HepG2 (cell line): Measurements from ENCODE around the gene CARS1. TPM values are rescaled to one million over a fixed set of nuclear protein-coding genes. Genes with fewer than 3 reads are reported as not detected.

Experiments used
- ATAC-seq: fragments of 200-7000 bp; cut with Tn5 transposase; 3 replicates; pipeline ENCODE4 v1.9.1; 2020; ENCODE audit warnings: mild to moderate bottlenecking, moderate library complexity
- BruUV-seq: library from RNA; stranded (reverse); fragments of 400-500 nt; replicated peaks from 2 replicates; lab custom pipeline; 2021; lab: Mats Ljungman, UMichigan
- CTCF ChIA-PET: fragments of 300-600 bp; formaldehyde crosslinking; extraction: SDS; loops from one replicate; lab custom pipeline; 2021; ENCODE audit warnings: low total read pairs, inconsistent platforms, low intra/inter-chr PET ratio; lab: Yijun Ruan, JAX
- POLR2A ChIA-PET: fragments of 350-600 bp; sonication (Branson Sonifier 250); formaldehyde crosslinking; loops from one replicate; lab custom pipeline; 2020; ENCODE audit warnings: antibody characterized with exemption, inconsistent platforms; lab: Yijun Ruan, JAX
- DNase-seq: peaks from one replicate; pipeline ENCODE4 v3.0.0-alpha.2; 2015; ENCODE audit warnings: low spot score
- FAIRE-seq: peaks from 3 replicates; lab custom pipeline; 2011; peaks lifted over from hg19 to GRCh38; lab: Jason Lieb, UNC
- H2AFZ ChIP-seq: one replicate; pipeline ENCODE4 v1.6.1; 2011; ENCODE audit warnings: low read length, inconsistent platforms
- H3K27ac ChIP-seq: fragments of 300-600 bp; 3 replicates; pipeline ENCODE4 v1.8.0; 2011; ENCODE audit warnings: mixed run types, mild to moderate bottlenecking, mixed read lengths, low read length, inconsistent platforms; ENCODE audit not compliant: insufficient read depth; ENCODE audit errors: extremely low read length
- H3K27me3 ChIP-seq, 2 experiments: fragments of 200-600 bp in 1 of 2; 2 replicates in 1 of 2; 3 replicates in 1 of 2; pipeline versions ENCODE4 v1.6.0 to v1.8.0; 2011; ENCODE audit warnings: low read length in 2 of 2, mild to moderate bottlenecking in 2 of 2, moderate library complexity in 2 of 2, inconsistent platforms in 1 of 2; ENCODE audit not compliant: insufficient read depth in 2 of 2, control insufficient read depth in 1 of 2
- H3K36me3 ChIP-seq, 2 experiments: fragments of 200-600 bp in 1 of 2; replicated peaks in 1 of 2; 2 replicates in 1 of 2; 3 replicates in 1 of 2; pipeline versions ENCODE4 v1.5.1 to v1.8.0; 2011; ENCODE audit warnings: low read length in 2 of 2, inconsistent platforms in 1 of 2; ENCODE audit not compliant: insufficient read depth in 2 of 2, control insufficient read depth in 1 of 2
- H3K4me1 ChIP-seq: 2 replicates; pipeline ENCODE4 v1.5.1; 2012; ENCODE audit warnings: low read length, inconsistent platforms; ENCODE audit not compliant: insufficient read depth
- H3K4me2 ChIP-seq: 2 replicates; pipeline ENCODE4 v1.6.0; 2011; ENCODE audit warnings: low read depth, low read length, inconsistent platforms
- H3K4me3 ChIP-seq, 3 experiments: fragments of 200-600 bp in 1 of 3; sonication (generic), shearing (Covaris generic) in 1 of 3; replicated peaks in 1 of 3; 2 replicates each; pipeline ENCODE4 v1.5.1; 2011 to 2016; ENCODE audit warnings: low read length in 3 of 3, inconsistent platforms in 2 of 3, low read depth in 2 of 3, mild to moderate bottlenecking in 2 of 3, control low read depth in 1 of 3, mixed read lengths in 1 of 3; ENCODE audit not compliant: insufficient read depth in 1 of 3
- H3K79me2 ChIP-seq: one replicate; pipeline ENCODE4 v1.6.1; 2011; ENCODE audit warnings: low read length, inconsistent platforms; ENCODE audit not compliant: insufficient read depth
- H3K9ac ChIP-seq: 2 replicates; pipeline ENCODE4 v1.6.0; 2011; ENCODE audit warnings: mild to moderate bottlenecking, low read depth, low read length, inconsistent platforms; ENCODE audit not compliant: insufficient read depth
- H3K9me3 ChIP-seq: 2 replicates; pipeline ENCODE4 v1.5.1; 2012; ENCODE audit warnings: mild to moderate bottlenecking, low read length
- H4K20me1 ChIP-seq: 2 replicates; pipeline ENCODE4 v1.6.0; 2011; ENCODE audit warnings: inconsistent platforms, mild to moderate bottlenecking, low read length, moderate library complexity; ENCODE audit not compliant: insufficient read depth
- ARNT2 ChIP-seq: sonication (generic); formaldehyde crosslinking; IDR thresholded peaks from 2 replicates; pipeline ENCODE4 v1.8.0; 2022; ENCODE audit warnings: mild to moderate bottlenecking, low read depth, missing genetic modification reagents, moderate library complexity
- EHMT2 ChIP-seq: fragments of 200-600 bp; sonication (generic); IDR thresholded peaks from 2 replicates; pipeline ENCODE4 v1.7.0; 2017; ENCODE audit warnings: antibody characterized with exemption, low read depth, low read length, borderline replicate concordance
- ETV6 ChIP-seq: sonication (generic); formaldehyde crosslinking; conservative IDR thresholded peaks from 2 replicates; pipeline ENCODE4 v1.4.0; 2020; ENCODE audit warnings: missing genetic modification reagents
- GLMP ChIP-seq: sonication (generic); formaldehyde crosslinking; IDR thresholded peaks from 2 replicates; pipeline ENCODE4 v1.9.0; 2021; ENCODE audit warnings: missing genetic modification reagents, mild to moderate bottlenecking, borderline replicate concordance
- GPBP1L1 ChIP-seq: sonication (generic); formaldehyde crosslinking; IDR thresholded peaks from 2 replicates; pipeline ENCODE4 v1.5.0; 2020; ENCODE audit warnings: mild to moderate bottlenecking, missing genetic modification reagents
- HMGXB3 ChIP-seq: sonication (generic); formaldehyde crosslinking; IDR thresholded peaks from 2 replicates; pipeline ENCODE4 v1.4.0; 2020; ENCODE audit warnings: missing genetic modification reagents, borderline replicate concordance
- MED8 ChIP-seq: sonication (generic); formaldehyde crosslinking; IDR thresholded peaks from 2 replicates; pipeline ENCODE4 v1.8.1; 2023; ENCODE audit warnings: mild to moderate bottlenecking, missing genetic modification reagents; ENCODE audit not compliant: insufficient replicate concordance
- NCOA1 ChIP-seq: sonication (generic); formaldehyde crosslinking; IDR thresholded peaks from 2 replicates; pipeline ENCODE4 v1.9.0; 2021; ENCODE audit warnings: missing genetic modification reagents
- RARA ChIP-seq: IDR thresholded peaks from 2 replicates; pipeline ENCODE4 v1.6.1; 2016; ENCODE audit warnings: missing genetic modification reagents, missing compliant biosample characterization
- REPIN1 ChIP-seq: sonication (generic); formaldehyde crosslinking; IDR thresholded peaks from 2 replicates; pipeline ENCODE4 v1.8.0; 2022; ENCODE audit warnings: missing genetic modification reagents, low read depth, mild to moderate bottlenecking, borderline replicate concordance
- STAG1 ChIP-seq: sonication (generic); formaldehyde crosslinking; IDR thresholded peaks from 2 replicates; pipeline ENCODE4 v1.4.0; 2020; ENCODE audit warnings: missing genetic modification reagents
- ZBTB1 ChIP-seq: sonication (generic); formaldehyde crosslinking; IDR thresholded peaks from 2 replicates; pipeline ENCODE4 v1.4.0; 2020; ENCODE audit warnings: missing genetic modification reagents, borderline replicate concordance
- ZBTB26 ChIP-seq: IDR thresholded peaks from 2 replicates; pipeline ENCODE4 v1.6.1; 2016; ENCODE audit warnings: missing compliant biosample characterization, missing genetic modification reagents, borderline replicate concordance
- ZNF253 ChIP-seq: sonication (generic); formaldehyde crosslinking; IDR thresholded peaks from 2 replicates; pipeline ENCODE4 v1.8.0; 2022; ENCODE audit warnings: mild to moderate bottlenecking, missing genetic modification reagents, borderline replicate concordance
- ZNF430 ChIP-seq: sonication (generic); formaldehyde crosslinking; IDR thresholded peaks from 2 replicates; pipeline ENCODE4 v1.9.0; 2021; ENCODE audit warnings: mild to moderate bottlenecking, missing genetic modification reagents
- ZNF572 ChIP-seq: sonication (generic); formaldehyde crosslinking; IDR thresholded peaks from 2 replicates; pipeline ENCODE4 v1.5.1; 2020; ENCODE audit warnings: mild to moderate bottlenecking, missing genetic modification reagents
- ZNF891 ChIP-seq: sonication (generic); formaldehyde crosslinking; IDR thresholded peaks from 2 replicates; pipeline ENCODE4 v1.5.0; 2020; ENCODE audit warnings: mild to moderate bottlenecking, missing genetic modification reagents
- WGBS: methylation state at CpG from one replicate; pipeline ENCODE4 v1.1.6; 2017; ENCODE audit warnings: low lambda C conversion rate; 5-methylcytosine and 5-hydroxymethylcytosine counted together
- in situ Hi-C: cut with HindIII; loops from 2 replicates; pipeline ENCODE4 v1.10.0; 2017; ENCODE audit warnings: low pct_unique_long_range_greater_than_20kb; ENCODE audit not compliant: extremely low pct_ligation_motif_present
- intact Hi-C: fragments of 100-400 bp; cut with micrococcal nuclease; formaldehyde crosslinking; loops from one replicate; pipeline ENCODE4 v1.10.0; 2022; ENCODE audit not compliant: unreplicated experiment
- polyA plus RNA-seq, 8 experiments: library from polyadenylated mRNA; depleted of rRNA in 3 of 8; stranded (reverse) in 7 of 8; unstranded in 1 of 8; fragments of >200 nt; fragmentation: Illumina TruSeq in 4 of 8; extraction: Trizol in 4 of 8; gene quantifications; 2 replicates each; pipeline versions ENCODE4 v1.2.1 to v1.2.3, GENCODE V29; 2011 to 2016; ENCODE audit warnings: low read depth in 4 of 8, missing spikeins in 1 of 8, mixed read lengths in 1 of 8; ENCODE audit not compliant: insufficient read depth in 1 of 8
- total RNA-seq, 5 experiments: library from RNA; depleted of rRNA; stranded (reverse); fragments of >200 nt; fragmentation: Illumina TruSeq; extraction: Trizol; gene quantifications; 2 replicates each; pipeline ENCODE4 v1.2.3, GENCODE V29; 2016; ENCODE audit warnings: low read depth in 1 of 5

The CARS1 gene
- total and polyA plus RNA-seq, 2 of the 13 experiments (the other 11 are each of a cell fraction or from before 2014, with no cell fraction given): 33.8 to 47.0 TPM

GRCh38 chr11:3021125-3021524 lies 36.1 kb downstream of the CARS1 start:
- intact Hi-C loops: loop anchor here (1.0 kb wide), 1 partner anchor 46 kb away; no protein-coding TSS in a partner anchor
- ATAC-seq: peak; percentile 98
- Histone ChIP-seq H3K9me3 (no peaks in the 10 kb centered on the region), H4K20me1 (peaks cover 6% of the 10 kb centered on the region), H3K4me2 (peak overlapping the region; percentile 5; the same call in 1 of the 2 replicates), H3K4me3 (no peak overlapping the region), H3K4me1 (peaks cover 22% of the 10 kb centered on the region), H2AFZ (no peak overlapping the region), H3K36me3 (peaks cover 21 to 45% of the 10 kb centered on the region in 2 experiments; a peak in 4 of 5 replicates), H3K27ac (peak overlapping the region; percentile 50), H3K79me2 (no peaks in the 10 kb centered on the region), H3K27me3 (no peaks in the 10 kb centered on the region), H3K9ac (no peak overlapping the region)
- FAIRE-seq: peak; percentile 81
- ChIA-PET CTCF (interaction anchor here (1.3 to 1.6 kb wide), 3 partner anchors 45 to 488 kb away, joined by 5 to 8 read pairs (median 8); no protein-coding TSS in a partner anchor), POLR2A (interaction anchor here (1.2 kb wide), 1 partner anchor 29 kb away, joined by 4 read pairs; the partner anchor contains the start of gene NAP1L4)
- 8% methylated on average over 4 of the region's 4 CpGs for WGBS
- DNase-seq: peak; percentile 88
- no TSS peak for BruUV-seq
- in situ Hi-C loops: loop anchor here (5.0 kb wide), 1 partner anchor 44 kb away; no protein-coding TSS in a partner anchor
- TF ChIP-seq ETV6 (CRISPR knock-in tag) (no peak), ZNF430 (no peak), GLMP (CRISPR knock-in tag) (no peak), ZBTB26 (CRISPR knock-in tag) (no peak), HMGXB3 (CRISPR knock-in tag) (peak; percentile 46; the same call in 1 of the 2 replicates), NCOA1 (CRISPR knock-in tag) (no peak), STAG1 (peak; percentile 84), ZNF253 (CRISPR knock-in tag) (no peak), ZNF891 (CRISPR knock-in tag) (no peak), RARA (0 out of 2 replicates have a peak, but pooled peaks have one; percentile 17), REPIN1 (no peak), ZNF572 (no peak), MED8 (CRISPR knock-in tag) (no peak), GPBP1L1 (CRISPR knock-in tag) (no peak), EHMT2 (no peak), ZBTB1 (CRISPR knock-in tag) (no peak), ARNT2 (CRISPR knock-in tag) (no peak)
